GM12801 (cell line): ENCODE measurements around the gene BBOX1.

Experiments used
- CTCF ChIP-seq: IDR thresholded peaks from one replicate; pipeline ENCODE4 v1.5.1; 2011; ENCODE audit warnings: control low read depth; ENCODE audit not compliant: insufficient read length; ENCODE audit errors: extremely low read depth

The BBOX1 gene

GRCh38 chr11:27147916-27148315 lies 107.3 kb downstream of the BBOX1 start:
- no peak for TF ChIP-seq CTCF

DNA sequence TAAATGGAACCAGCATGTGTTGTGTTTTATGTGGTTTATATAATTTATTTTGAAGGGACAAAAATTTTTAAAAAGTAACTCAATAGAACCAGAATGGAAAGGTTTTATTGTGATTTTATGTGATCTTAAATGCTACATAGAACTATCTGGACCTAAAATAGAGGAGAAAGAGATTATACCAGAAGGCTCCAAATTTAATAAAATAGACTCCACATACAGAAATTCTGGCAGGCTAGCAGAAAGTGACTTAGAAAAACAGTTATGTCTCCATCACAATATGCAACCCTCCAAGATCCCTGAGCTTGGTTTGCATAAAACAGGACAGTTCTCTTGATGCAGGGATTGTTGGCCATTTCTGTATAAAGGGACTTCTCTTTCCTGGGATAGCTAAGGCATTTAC lies 107.9 kb downstream of the BBOX1 start:
- no peak for TF ChIP-seq CTCF

- no peak for TF ChIP-seq CTCF
Observed at GRCh38 chr11:27150098-27150497, 109.5 kb downstream of the BBOX1 start.

DNA sequence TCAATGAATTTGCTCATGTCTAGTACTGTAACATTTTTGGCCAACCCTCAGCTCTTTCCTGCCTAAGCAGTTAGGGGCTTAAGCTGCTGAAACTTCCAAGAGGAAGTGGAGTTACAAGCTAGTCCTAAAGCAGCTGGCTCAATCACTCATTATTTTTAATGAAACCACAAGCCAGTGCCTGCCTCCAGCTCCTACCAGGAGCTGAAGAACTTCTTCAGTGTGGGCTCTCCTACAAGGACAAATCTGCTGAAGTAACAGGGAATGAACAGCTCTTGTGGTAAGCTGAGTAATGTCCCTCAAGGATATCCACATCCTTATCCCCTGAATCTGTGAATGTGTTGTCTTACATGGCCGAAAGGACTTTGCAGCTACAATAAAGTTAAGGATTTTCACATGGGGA lies 112.5 kb downstream of the BBOX1 start:
- TF ChIP-seq CTCF: no peak

- no peak for TF ChIP-seq CTCF
Observed at GRCh38 chr11:27158456-27159334, 118.1 kb downstream of the BBOX1 start.

- no peak for TF ChIP-seq CTCF
Observed at GRCh38 chr11:27159335-27159679, 118.7 kb downstream of the BBOX1 start.

- no peak for TF ChIP-seq CTCF
Observed at GRCh38 chr11:27161071-27161470, 120.5 kb downstream of the BBOX1 start.

GRCh38 chr11:27162237-27162636 lies 121.6 kb downstream of the BBOX1 start:
- TF ChIP-seq CTCF: no peak
